ENCODE results near the gene ZMYND8. TPM values are rescaled to one million over a fixed set of nuclear protein-coding genes. Genes with fewer than 3 reads are reported as not detected.
"Not testable (repeated sequence)": the region's sequence is repeated elsewhere in the genome, so short reads cannot be mapped to it uniquely, and the experiment has no call there.

ZMYND8 gene
- total RNA-seq, 4 donors from 2014 or later: 32.2 to 78.9 (median 54.4) TPM

DNA sequence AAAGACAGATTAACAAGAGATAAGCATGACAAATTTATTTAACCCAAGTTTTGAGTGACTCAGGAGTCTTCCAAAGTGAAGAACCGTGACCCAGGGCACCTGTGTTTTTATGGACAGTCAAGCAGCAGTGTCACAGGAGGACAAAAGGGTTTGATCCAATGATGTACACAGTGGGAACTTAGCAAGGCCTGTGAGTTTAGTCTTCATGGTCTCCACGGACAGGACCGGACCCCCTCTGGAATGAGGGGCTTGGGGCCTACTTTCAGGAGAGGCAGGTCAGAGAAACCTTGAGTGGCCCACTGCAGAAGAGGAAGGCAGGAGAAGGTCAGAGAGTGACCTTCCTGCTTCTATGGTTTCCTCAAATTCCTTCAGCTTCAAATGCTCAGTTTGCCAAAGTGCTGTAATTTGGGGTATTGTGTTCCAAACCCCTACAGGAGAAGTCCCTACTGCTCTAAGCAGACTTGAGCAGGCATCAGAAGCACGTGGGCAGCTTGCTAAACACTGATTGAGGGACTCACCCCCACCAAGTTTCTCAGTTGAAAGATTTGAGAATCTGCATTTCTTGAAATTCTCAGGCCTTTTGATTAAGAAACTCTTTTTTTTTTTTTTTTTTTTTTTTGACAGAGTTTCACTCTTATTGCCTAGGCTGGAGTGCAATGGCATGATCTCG is 26.4 kb upstream of the ZMYND8 start:
- ATAC-seq: no peak
- Histone ChIP-seq H3K4me3 (no peak overlapping the region), H3K36me3 (no peaks in the 10 kb centered on the region), H3K9me3 (no peaks in the 10 kb centered on the region), H3K4me1 (peaks cover 0 to 20% (median 6%) of the 10 kb centered on the region in 3 donors), H3K27me3 (no peaks in the 10 kb centered on the region), H3K27ac (peak overlapping the region in 1 of 4 donors; percentile 80)
- no peak for TF ChIP-seq EP300 (IDR thresholded peaks at IDR 0.05)
- no peak for TF ChIP-seq POLR2AphosphoS5 (IDR thresholded peaks at IDR 0.05)
- TF ChIP-seq CTCF (IDR thresholded peaks at IDR 0.05): no peak
- WGBS, 2 donors (ENCODE audit: low coverage in 1 of 2): 93 to 100% methylated on average over 2 to 3 of the region's 5 CpGs

GRCh38 chr20:47380481-47380880 is 24.0 kb upstream of the ZMYND8 start:
- no peak for ATAC-seq
- peaks cover 0 to 20% (median 6%) of the 10 kb centered on the region in 3 donors for H3K4me1 ChIP-seq
- H3K36me3 ChIP-seq: no peaks in the 10 kb centered on the region
- no peaks in the 10 kb centered on the region for H3K27me3 ChIP-seq
- 67 to 73% methylated on average over 1 to 4 of the region's 4 CpGs for WGBS, 2 donors (ENCODE audit: low coverage in 1 of 2)
- no peak for TF ChIP-seq POLR2AphosphoS5 (IDR thresholded peaks at IDR 0.05)
- no peak for TF ChIP-seq EP300 (IDR thresholded peaks at IDR 0.05)
- TF ChIP-seq POLR2A (IDR thresholded peaks at IDR 0.05): no peak
- no peak for TF ChIP-seq CTCF (IDR thresholded peaks at IDR 0.05)
- H3K9me3 ChIP-seq: no peaks in the 10 kb centered on the region
- H3K27ac ChIP-seq: peak overlapping the region in 1 of 4 donors; percentile 72
- no peak overlapping the region for H3K4me3 ChIP-seq

DNA sequence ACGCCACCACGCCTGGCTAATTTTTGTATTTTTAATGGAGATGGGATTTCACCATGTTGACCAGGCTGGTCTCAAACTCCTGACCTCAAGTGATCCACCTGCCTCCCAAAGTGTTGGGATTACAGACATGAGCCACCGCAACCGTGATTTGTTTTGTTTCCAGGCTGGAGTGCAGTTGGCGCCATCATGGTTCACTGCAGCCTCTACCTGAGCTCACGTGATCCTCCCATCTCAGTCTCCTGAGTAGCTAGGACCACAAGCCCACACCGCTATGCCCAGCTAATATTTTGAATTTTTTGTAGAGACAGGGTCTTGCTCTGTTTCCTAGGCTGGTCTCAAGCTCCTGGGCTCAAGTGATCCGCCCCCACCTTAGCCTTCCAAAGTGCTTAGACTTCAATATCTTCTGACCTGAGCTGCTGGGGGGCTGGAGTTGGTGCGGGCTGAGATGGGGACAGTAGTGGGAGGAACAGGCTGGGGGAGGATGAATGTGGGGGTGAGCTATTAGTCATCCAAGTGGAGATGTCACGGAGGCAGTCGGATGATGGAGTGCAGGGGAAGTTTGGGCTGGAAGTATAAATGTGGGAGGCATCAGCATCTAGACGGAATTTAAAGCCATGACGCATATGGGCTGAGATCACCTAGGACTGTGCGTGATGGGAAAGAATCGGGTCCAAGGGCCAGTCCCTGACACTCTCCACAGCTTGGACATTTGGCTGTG is 23.1 kb upstream of the ZMYND8 start:
- WGBS, 2 donors (ENCODE audit: low coverage in 1 of 2): 69 to 70% methylated on average over 8 to 14 of the region's 15 CpGs
- no peaks in the 10 kb centered on the region for H3K9me3 ChIP-seq
- H3K27ac ChIP-seq: peak overlapping the region in 1 of 4 donors; percentile 72
- peaks cover 0 to 18% (median 3%) of the 10 kb centered on the region in 3 donors for H3K4me1 ChIP-seq
- no peak overlapping the region for H3K4me3 ChIP-seq
- ATAC-seq: no peak
- no peaks in the 10 kb centered on the region for H3K36me3 ChIP-seq
- no peaks in the 10 kb centered on the region for H3K27me3 ChIP-seq
- TF ChIP-seq CTCF (IDR thresholded peaks at IDR 0.05): no peak
- no peak for TF ChIP-seq EP300 (IDR thresholded peaks at IDR 0.05)
- no peak for TF ChIP-seq POLR2A (IDR thresholded peaks at IDR 0.05)
- TF ChIP-seq POLR2AphosphoS5 (IDR thresholded peaks at IDR 0.05): peak; percentile 46

- no peak overlapping the region for H3K4me3 ChIP-seq
- H3K27me3 ChIP-seq: no peaks in the 10 kb centered on the region
- WGBS, 2 donors (ENCODE audit: low coverage in 1 of 2): 66 to 75% methylated on average over 3 to 4 of the region's 4 CpGs
- ATAC-seq: no peak
- no peak for TF ChIP-seq POLR2A (IDR thresholded peaks at IDR 0.05)
- TF ChIP-seq POLR2AphosphoS5 (IDR thresholded peaks at IDR 0.05): no peak
- TF ChIP-seq EP300 (IDR thresholded peaks at IDR 0.05): no peak
- no peak for TF ChIP-seq CTCF (IDR thresholded peaks at IDR 0.05)
- H3K36me3 ChIP-seq: no peaks in the 10 kb centered on the region
- H3K9me3 ChIP-seq: no peaks in the 10 kb centered on the region
- H3K4me1 ChIP-seq: peaks cover 0 to 14% (median 0%) of the 10 kb centered on the region in 3 donors
- H3K27ac ChIP-seq: peak overlapping the region in 1 of 4 donors; percentile 12
Measured at GRCh38 chr20:47377122-47377722, 20.7 kb upstream of the ZMYND8 start.

DNA sequence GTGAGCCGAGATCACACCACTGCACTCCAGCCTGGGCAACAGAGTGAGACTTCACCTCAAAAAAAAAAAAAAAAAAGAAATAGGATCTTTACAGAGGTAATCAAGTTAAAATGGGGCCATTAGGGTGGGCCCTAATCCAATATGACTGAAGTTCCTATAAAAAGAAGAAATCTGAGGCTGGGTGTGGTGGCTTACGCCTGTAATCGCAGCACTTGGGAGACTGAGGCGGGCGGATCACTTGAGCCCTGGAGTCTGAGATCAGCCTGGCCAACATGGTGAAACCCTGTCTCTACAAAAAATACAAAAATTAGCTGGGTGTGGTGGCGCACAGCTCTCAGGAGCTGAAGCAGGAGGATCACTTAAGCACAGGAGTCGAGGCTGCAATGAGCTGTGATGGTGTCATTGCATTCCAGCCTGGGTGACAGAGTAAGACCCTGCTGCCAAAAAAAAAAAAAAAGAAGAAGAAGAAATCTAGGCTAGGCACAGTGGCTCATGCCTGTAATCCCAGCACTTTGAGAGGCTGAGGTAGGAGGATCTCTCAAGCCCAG is 19.7 kb upstream of the ZMYND8 start:
- Histone ChIP-seq H3K27ac (peak overlapping the region in 1 of 4 donors; percentile 1), H3K4me1 (peaks cover 0 to 14% (median 0%) of the 10 kb centered on the region in 3 donors)
- H3K4me3 ChIP-seq, H3K36me3 ChIP-seq, H3K9me3 ChIP-seq, H3K27me3 ChIP-seq: not testable (repeated sequence)
- 83 to 86% methylated on average over 1 to 6 of the region's 7 CpGs for WGBS, 2 donors (ENCODE audit: low coverage in 1 of 2)
- peak; percentile 61 for ATAC-seq

DNA sequence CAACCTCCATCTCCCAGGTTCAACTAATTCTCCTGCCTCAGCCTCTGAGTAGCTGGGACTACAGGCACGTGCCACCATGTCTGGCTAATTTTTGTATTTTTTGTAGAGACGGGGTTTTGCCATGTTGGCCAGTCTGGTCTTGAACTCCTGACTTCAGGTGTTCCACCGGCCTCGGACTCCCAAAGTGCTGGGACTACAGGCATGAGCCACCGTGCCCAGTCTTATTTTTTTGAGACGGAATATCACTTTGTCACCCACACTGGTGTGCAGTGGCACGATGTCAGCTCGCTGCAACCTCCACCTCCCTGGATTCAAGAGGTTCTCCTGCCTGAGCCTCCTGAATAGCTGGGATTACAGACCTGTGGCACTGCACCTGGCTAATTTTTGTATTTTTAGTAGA is 17.6 kb upstream of the ZMYND8 start:
- WGBS, 2 donors (ENCODE audit: low coverage in 1 of 2): 81 to 95% methylated on average over 3 to 6 of the region's 8 CpGs
- H3K36me3 ChIP-seq, H3K27me3 ChIP-seq, H3K27ac ChIP-seq, ATAC-seq, H3K4me3 ChIP-seq, H3K9me3 ChIP-seq: not testable (repeated sequence)
- peaks cover 0 to 10% (median 0%) of the 10 kb centered on the region in 3 donors for H3K4me1 ChIP-seq
